H1 (cell line): ENCODE data around the gene LRRC72. TPM values are rescaled to one million over a fixed set of nuclear protein-coding genes. Genes with fewer than 3 reads are reported as not detected.

Source experiments
- CTCF ChIA-PET: fragments of 300-600 bp; sonication (Branson Sonifier 250); formaldehyde crosslinking; loops from one replicate; lab custom pipeline; 2021; ENCODE audit not compliant: partially characterized antibody; lab: Charles Lee
- POLR2A ChIA-PET: fragments of 300-600 bp; sonication (Branson Sonifier 250); formaldehyde crosslinking; loops from one replicate; lab custom pipeline; 2021; ENCODE audit warnings: inconsistent platforms; ENCODE audit not compliant: partially characterized antibody; lab: Charles Lee
- DNase-seq, 2 experiments: peaks; one replicate each; pipeline versions ENCODE4 v3.0.0 to v3.0.0-alpha.2; 2010 to 2022; ENCODE audit warnings: low spot score in 2 of 2, low read depth in 1 of 2, mixed read lengths in 1 of 2
- FAIRE-seq: peaks from 2 replicates; lab custom pipeline; 2011; peaks lifted over from hg19 to GRCh38; lab: Jason Lieb, UNC
- H2AFZ ChIP-seq: 2 replicates; pipeline ENCODE4 v1.8.1; 2012; ENCODE audit warnings: low read length, inconsistent platforms
- H2AK5ac ChIP-seq: 2 replicates; pipeline ENCODE4 v1.6.1; 2013; ENCODE audit warnings: low read depth, low read length
- H2BK120ac ChIP-seq: replicated peaks from 2 replicates; pipeline ENCODE3; 2013; ENCODE audit warnings: low read depth, low read length, inconsistent platforms
- H2BK12ac ChIP-seq: 2 replicates; pipeline ENCODE4 v1.6.1; 2013; ENCODE audit warnings: low read depth, low read length
- H2BK15ac ChIP-seq: 2 replicates; pipeline ENCODE4 v1.6.1; 2013; ENCODE audit warnings: low read length
- H2BK20ac ChIP-seq: 2 replicates; pipeline ENCODE4 v1.6.1; 2013; ENCODE audit warnings: low read length
- H2BK5ac ChIP-seq: 2 replicates; pipeline ENCODE4 v1.6.1; 2013; ENCODE audit warnings: low read depth, low read length
- H3K14ac ChIP-seq: 2 replicates; pipeline ENCODE4 v1.6.1; 2013; ENCODE audit warnings: inconsistent platforms; ENCODE audit not compliant: insufficient read length
- H3K18ac ChIP-seq: 2 replicates; pipeline ENCODE4 v1.6.1; 2013; ENCODE audit warnings: low read length; ENCODE audit errors: extremely low read depth
- H3K23ac ChIP-seq: 2 replicates; pipeline ENCODE4 v1.6.1; 2013; ENCODE audit warnings: inconsistent platforms; ENCODE audit not compliant: insufficient read length
- H3K23me2 ChIP-seq: 2 replicates; pipeline ENCODE4 v1.6.1; 2013; ENCODE audit warnings: low read depth, low read length
- H3K27ac ChIP-seq: 2 replicates; pipeline ENCODE4 v1.6.1; 2011; ENCODE audit warnings: low read depth, low read length, inconsistent platforms
- H3K27me3 ChIP-seq, 4 experiments: replicated peaks in 1 of 4; 1 replicate in 1 of 4; 2 replicates in 3 of 4; pipeline versions ENCODE4 v1.6.1 to v1.8.1; 2011 to 2013; ENCODE audit warnings: low read length in 3 of 4, mild to moderate bottlenecking in 3 of 4, inconsistent platforms in 2 of 4, mixed read lengths in 2 of 4, moderate library complexity in 1 of 4; ENCODE audit not compliant: control insufficient read depth in 3 of 4, insufficient read depth in 3 of 4; ENCODE audit errors: extremely low read depth in 1 of 4
- H3K36me3 ChIP-seq, 4 experiments: 2 replicates each; pipeline versions ENCODE4 v1.6.1 to v1.8.1; 2011 to 2013; ENCODE audit warnings: mild to moderate bottlenecking in 4 of 4, low read length in 3 of 4, moderate library complexity in 2 of 4, control low read depth in 1 of 4, inconsistent platforms in 1 of 4; ENCODE audit not compliant: insufficient read depth in 4 of 4, control insufficient read depth in 2 of 4
- H3K4ac ChIP-seq: replicated peaks from 2 replicates; pipeline ENCODE3; 2013; ENCODE audit warnings: low read length, low read depth, mixed read lengths, inconsistent platforms; ENCODE audit not compliant: insufficient read length
- H3K4me1 ChIP-seq, 4 experiments: replicated peaks in 1 of 4; 1 replicate in 1 of 4; 2 replicates in 3 of 4; pipeline versions ENCODE4 v1.6.1 to v1.8.1; 2011 to 2013; ENCODE audit warnings: low read length in 3 of 4, inconsistent platforms in 2 of 4, mixed read lengths in 1 of 4; ENCODE audit not compliant: insufficient read depth in 4 of 4, control insufficient read depth in 3 of 4
- H3K4me2 ChIP-seq, 2 experiments: 2 replicates each; pipeline versions ENCODE4 v1.6.1 to v1.8.1; 2011 to 2013; ENCODE audit warnings: low read depth in 2 of 2, low read length in 2 of 2, control low read depth in 1 of 2, inconsistent platforms in 1 of 2, mild to moderate bottlenecking in 1 of 2; ENCODE audit not compliant: insufficient read depth in 1 of 2
- H3K4me3 ChIP-seq, 4 experiments: fragments of 200-600, 300-600 bp in 1 of 4; sonication (generic), shearing (Covaris generic), sonication (Bioruptor Twin) in 1 of 4; 2 replicates each; pipeline versions ENCODE4 v1.5.1 to v1.8.1; 2011 to 2016; ENCODE audit warnings: low read length in 4 of 4, low read depth in 3 of 4, control low read depth in 2 of 4, inconsistent platforms in 2 of 4, mild to moderate bottlenecking in 2 of 4, mixed read lengths in 1 of 4, moderate library complexity in 1 of 4; ENCODE audit not compliant: insufficient read depth in 2 of 4; ENCODE audit errors: extremely low read depth in 1 of 4
- H3K56ac ChIP-seq: replicated peaks from 2 replicates; pipeline ENCODE3; 2013; ENCODE audit warnings: low read depth, mild to moderate bottlenecking, mixed read lengths, low read length, inconsistent platforms; ENCODE audit not compliant: insufficient read length
- H3K79me1 ChIP-seq: 2 replicates; pipeline ENCODE4 v1.6.1; 2013; ENCODE audit warnings: low read depth, low read length, control low read depth
- H3K79me2 ChIP-seq, 2 experiments: 2 replicates each; pipeline versions ENCODE4 v1.6.1 to v1.8.1; 2012 to 2013; ENCODE audit warnings: low read length in 2 of 2, mild to moderate bottlenecking in 2 of 2, inconsistent platforms in 1 of 2; ENCODE audit not compliant: insufficient read depth in 2 of 2, control insufficient read depth in 1 of 2
- H3K9ac ChIP-seq, 4 experiments: replicated peaks in 1 of 4; 1 replicate in 1 of 4; 2 replicates in 3 of 4; pipeline versions ENCODE4 v1.6.1 to v1.8.1; 2011 to 2013; ENCODE audit warnings: low read depth in 3 of 4, low read length in 3 of 4, control low read depth in 2 of 4, mild to moderate bottlenecking in 2 of 4, moderate library complexity in 2 of 4, inconsistent platforms in 1 of 4; ENCODE audit errors: extremely low read depth in 1 of 4
- H3K9me3 ChIP-seq, 2 experiments: 2 replicates each; pipeline versions ENCODE4 v1.6.1 to v1.8.1; 2012 to 2013; ENCODE audit warnings: mild to moderate bottlenecking in 2 of 2, moderate library complexity in 2 of 2, control low read depth in 1 of 2, inconsistent platforms in 1 of 2, low read depth in 1 of 2, low read length in 1 of 2, mixed read lengths in 1 of 2; ENCODE audit not compliant: insufficient read depth in 2 of 2
- H4K20me1 ChIP-seq, 2 experiments: replicated peaks in 1 of 2; 2 replicates each; pipeline versions ENCODE3 to v1.8.1; 2011 to 2013; ENCODE audit warnings: inconsistent platforms in 2 of 2, low read length in 2 of 2, mild to moderate bottlenecking in 1 of 2; ENCODE audit not compliant: insufficient read depth in 2 of 2, control insufficient read depth in 1 of 2
- H4K5ac ChIP-seq: 2 replicates; pipeline ENCODE4 v1.6.1; 2013; ENCODE audit warnings: low read length, low read depth, mixed read lengths, inconsistent platforms; ENCODE audit not compliant: insufficient read length
- H4K8ac ChIP-seq: 2 replicates; pipeline ENCODE4 v1.8.0; 2013; ENCODE audit warnings: mild to moderate bottlenecking, moderate library complexity, low read length, inconsistent platforms; ENCODE audit not compliant: insufficient read depth; ENCODE audit errors: extremely low read depth
- H4K91ac ChIP-seq: replicated peaks from 2 replicates; pipeline ENCODE3; 2013; ENCODE audit warnings: low read length, mixed read lengths, inconsistent platforms; ENCODE audit not compliant: insufficient read length
- RBBP5 ChIP-seq: IDR thresholded peaks from 2 replicates; pipeline ENCODE4 v1.7.1; 2012; ENCODE audit warnings: low read depth, mild to moderate bottlenecking, inconsistent platforms, low read length, moderate library complexity, borderline replicate concordance
- WGBS, 2 experiments: shearing (Covaris generic) in 1 of 2; methylation state at CpG; one replicate each; pipeline versions ENCODE4 v1.1.6 to v1.1.7; 2013 to 2015; ENCODE audit warnings: low lambda C conversion rate in 2 of 2, mixed read lengths in 2 of 2, inconsistent platforms in 1 of 2, low coverage in 1 of 2, missing lambda C conversion rate in 1 of 2; ENCODE audit not compliant: insufficient replicate concordance in 2 of 2, insufficient coverage in 1 of 2, insufficient read length in 1 of 2; ENCODE audit errors: extremely low coverage in 1 of 2, missing lambda C conversion rate in 1 of 2; 5-methylcytosine and 5-hydroxymethylcytosine counted together
- polyA plus RNA-seq, 7 experiments: library from polyadenylated mRNA; depleted of rRNA in 3 of 7; stranded (reverse) in 5 of 7; unstranded in 2 of 7; fragments of >200 nt in 5 of 7; fragments of 200-250 nt in 2 of 7; gene quantifications; 1 replicate in 5 of 7; 2 replicates in 1 of 7; 4 replicates in 1 of 7; pipeline versions ENCODE4 v1.2.1 to v1.2.3, GENCODE V29; 2011 to 2013; ENCODE audit warnings: missing spikeins in 2 of 7, mixed read lengths in 2 of 7
- total RNA-seq: library from RNA; stranded (reverse); fragmentation: NEBNext Ultra II Directional; extraction: Animal tissue kit (Norgen Biotek cat#: 25700); gene quantifications from 2 replicates; pipeline ENCODE4 v1.2.1, GENCODE V29; 2021

Gene LRRC72
- total and polyA plus RNA-seq, 2 of the 8 experiments (the other 6 are each of a cell fraction or from before 2014, with no cell fraction given), result not detected

DNA sequence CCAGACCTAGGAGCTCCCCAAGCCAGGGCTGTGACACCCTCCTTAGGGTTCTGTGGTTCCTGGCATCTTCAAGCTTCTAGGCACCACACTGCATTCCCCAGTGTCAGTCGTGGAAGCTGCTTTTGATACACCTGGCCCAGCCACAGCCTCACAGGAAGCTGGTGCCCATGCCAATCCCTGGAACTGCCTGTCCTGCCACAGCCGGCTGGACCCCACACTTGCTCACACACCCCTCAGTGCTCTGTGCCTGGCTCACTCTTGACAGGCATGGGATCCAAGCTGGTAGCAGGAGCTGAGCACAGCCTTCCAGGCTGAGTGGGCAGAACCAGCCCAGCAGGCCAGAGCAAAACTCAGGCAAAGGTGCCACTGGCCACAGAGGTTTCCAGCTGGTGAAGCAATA, 21.8 kb downstream of the LRRC72 start:
- FAIRE-seq (no peak), DNase-seq (no peak)
- Histone ChIP-seq H3K9me3 (no peaks in the 10 kb centered on the region), H3K56ac (no peak overlapping the region), H3K27ac (no peak overlapping the region), H3K14ac (no peak overlapping the region), H3K4ac (no peak overlapping the region), H3K23me2 (no peaks in the 10 kb centered on the region), H4K91ac (no peak overlapping the region), H3K79me1 (no peaks in the 10 kb centered on the region), H2BK12ac (no peak overlapping the region), H3K4me2 (no peak overlapping the region), H2AK5ac (no peak overlapping the region), H2BK20ac (no peak overlapping the region), H3K23ac (no peak overlapping the region), H3K27me3 (no peaks in the 10 kb centered on the region), H4K20me1 (no peaks in the 10 kb centered on the region), H2AFZ (no peak overlapping the region), H3K4me1 (0 out of 7 replicates have a peak, but pooled peaks cover 0 to 2% (median 0%) of the 10 kb centered on the region in 4 experiments), H3K36me3 (no peaks in the 10 kb centered on the region), H3K18ac (no peak overlapping the region), H3K79me2 (no peaks in the 10 kb centered on the region), H3K9ac (no peak overlapping the region), H4K8ac (no peak overlapping the region), H2BK15ac (no peak overlapping the region), H3K4me3 (no peak overlapping the region), H2BK5ac (no peak overlapping the region), H2BK120ac (no peak overlapping the region), H4K5ac (no peak overlapping the region)
- TF ChIP-seq RBBP5, result no peak
- ChIA-PET POLR2A (no interaction called here), CTCF (interaction anchor here (0.9 to 2.0 kb wide), 3 partner anchors 10 to 470 kb away, joined by 3 to 17 read pairs (median 5); no protein-coding TSS in a partner anchor)
- WGBS, 2 experiments, result 83% methylated on average over 2 of the region's 2 CpGs; no CpG with 5 or more reads in 1 of the 2 experiments
